Right lobe of liver (tissue), 6 donors: Measurements from ENCODE around the gene HSPB6. TPM values are rescaled to one million over a fixed set of nuclear protein-coding genes. Genes with fewer than 3 reads are reported as not detected.
"Not testable (repeated sequence)": the region's sequence is repeated elsewhere in the genome, so short reads cannot be mapped to it uniquely, and the experiment has no call there.

Source experiments
- ATAC-seq, 4 donors: fragments of 200-7000 bp; cut with Tn5 transposase; one replicate each; pipeline ENCODE4 v1.9.1; 2020; ENCODE audit warnings: mild to moderate bottlenecking in 4 of 4, moderate library complexity in 4 of 4
- DNase-seq, 3 donors: peaks; one replicate each; pipeline ENCODE4 v3.0.0-alpha.2; 2020
- H3K27ac ChIP-seq, 3 donors: fragments of 200-600 bp; one replicate each; pipeline ENCODE4 v1.8.0; 2022
- H3K27me3 ChIP-seq, 2 donors: fragments of 200-600 bp; one replicate each; pipeline ENCODE4 v1.8.0; 2022
- H3K36me3 ChIP-seq, 4 donors: fragments of 200-600 bp; sonication (generic) in 1 of 4; one replicate each; pipeline versions ENCODE4 v1.5.1 to v1.8.0; 2017 to 2022; ENCODE audit warnings: control low read depth in 1 of 4
- H3K4me1 ChIP-seq, 4 donors: fragments of 200-600 bp; sonication (generic) in 1 of 4; one replicate each; pipeline versions ENCODE4 v1.5.1 to v1.8.0; 2017 to 2022; ENCODE audit warnings: control low read depth in 1 of 4
- H3K4me3 ChIP-seq, 3 donors: fragments of 200-600 bp; one replicate each; pipeline ENCODE4 v1.8.0; 2022
- H3K9me3 ChIP-seq, 4 donors: fragments of 200-600 bp; sonication (generic) in 1 of 4; one replicate each; pipeline versions ENCODE4 v1.5.1 to v1.8.0; 2017 to 2022; ENCODE audit warnings: control low read depth in 1 of 4
- POLR2A ChIP-seq: fragments of 450-650 bp; IDR thresholded peaks from one replicate; pipeline ENCODE4 v1.6.1; 2017; ENCODE audit warnings: antibody characterized with exemption, mild to moderate bottlenecking
- WGBS: methylation state at CpG from one replicate; pipeline ENCODE4 v1.1.6; 2018; ENCODE audit warnings: low coverage, low lambda C conversion rate; ENCODE audit not compliant: insufficient coverage; ENCODE audit errors: missing lambda C conversion rate; 5-methylcytosine and 5-hydroxymethylcytosine counted together
- intact Hi-C, 2 donors: fragments of 100-400 bp; cut with DNase I; formaldehyde crosslinking; loops; one replicate each; pipeline versions ENCODE4 v1.11.2 to v1.14.1; 2022
- total RNA-seq, 6 experiments: library from RNA; depleted of rRNA in 2 of 6; stranded (reverse); fragments of >200 nt in 2 of 6; fragmentation: NEBNext Ultra II Directional in 3 of 6; extraction: Animal tissue kit (Norgen Biotek cat#: 25700) in 3 of 6; gene quantifications; one replicate each; pipeline versions ENCODE4 v1.1.0 to v1.2.4, GENCODE V29; 2016 to 2023
- TF ChIP-seq, protein P1 (sequence below), 4 donors: fragments of 200-600 bp in 3 of 4; fragments of 450-650 bp in 1 of 4; IDR thresholded peaks; one replicate each; pipeline versions ENCODE4 v1.5.1 to v1.8.0; 2016 to 2022; ENCODE audit warnings: antibody characterized with exemption in 4 of 4, mild to moderate bottlenecking in 2 of 4
- donor health status: DM: no; HTN: yes; CAD: no.
- donor health status: DM: no; HTN: no; CAD: no.
- donor health status: DM: no; HTN: no; CAD: no.
- donor health status: DM: no; HTN: yes; CAD: no.
- donor health status: DM: no; HTN: yes; CAD: no.

Gene HSPB6
- total RNA-seq, 6 experiments from 2014 or later = 2.6 to 6.0 (median 4.5) TPM

DNA sequence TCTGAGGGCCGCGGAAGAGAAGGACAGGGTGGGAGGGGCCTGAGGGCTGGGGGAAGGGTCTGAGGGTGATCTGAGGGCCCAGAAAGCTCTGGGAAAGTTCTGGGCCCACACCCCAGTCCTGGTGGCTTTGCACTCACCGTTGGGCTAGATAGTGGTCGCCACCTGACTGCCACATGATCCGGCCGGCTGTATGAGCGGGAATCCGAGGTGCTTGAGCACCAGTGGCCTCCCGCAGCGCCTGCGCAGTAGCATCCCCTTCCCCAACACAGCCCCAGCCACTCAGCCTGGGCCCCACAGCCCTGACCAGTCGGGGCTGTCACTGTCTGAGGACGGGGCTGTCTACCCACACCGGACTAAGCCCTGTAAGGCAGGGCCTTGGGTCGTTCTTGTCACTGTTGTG, 40.8 kb upstream of the HSPB6 start:
- peak; percentile 52 to 77 (median 60) for DNase-seq
- intact Hi-C loops = no loop called here
- no peaks in the 10 kb centered on the region for H3K9me3 ChIP-seq

DNA sequence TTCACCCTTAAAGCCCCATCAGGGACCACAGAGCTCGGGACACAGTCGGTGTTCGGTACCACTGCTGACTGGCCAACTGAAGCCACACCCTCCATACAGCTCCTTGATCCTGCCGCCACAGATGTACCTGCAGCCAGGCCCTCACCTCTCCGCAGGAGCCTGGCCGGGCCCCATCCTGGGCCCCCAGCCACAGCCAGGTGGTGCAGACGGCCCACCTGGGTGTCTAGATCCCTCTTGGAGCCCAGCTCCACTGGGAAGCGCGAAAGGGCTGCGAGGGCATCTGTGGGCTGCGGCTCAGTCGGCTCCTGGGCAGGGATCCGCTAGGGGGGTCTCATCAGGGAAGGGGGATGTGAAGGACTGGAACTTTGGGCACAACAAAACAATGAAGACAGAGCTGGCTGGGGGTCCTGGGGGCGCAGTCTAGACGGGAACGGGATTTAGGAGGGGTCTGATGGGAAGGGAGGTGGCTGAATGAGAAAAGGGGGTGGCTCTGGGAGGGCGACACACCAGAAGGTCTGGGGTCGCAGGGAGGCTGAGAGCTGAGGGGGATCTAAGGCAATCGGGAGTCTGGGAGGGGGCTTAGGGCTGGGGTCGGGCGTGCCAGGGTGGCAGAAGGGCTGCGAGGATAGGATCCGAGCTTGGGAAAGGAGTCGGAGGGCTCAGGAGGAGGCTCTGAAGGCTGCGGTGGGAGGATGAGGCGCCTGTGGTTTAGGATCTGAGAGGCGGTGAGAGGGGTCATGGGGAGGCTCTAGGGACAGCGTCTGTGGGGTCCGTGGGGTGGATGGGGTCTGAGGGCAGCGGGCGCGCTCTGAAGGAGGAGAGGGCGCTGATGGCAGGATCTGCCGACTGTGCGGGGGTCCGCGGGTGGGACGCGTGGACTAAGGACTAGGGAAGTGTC, 40.1 kb upstream of the HSPB6 start:
- Histone ChIP-seq H3K27ac (no peak overlapping the region), H3K27me3 (no peaks in the 10 kb centered on the region), H3K4me1 (no peaks in the 10 kb centered on the region), H3K9me3 (no peaks in the 10 kb centered on the region), H3K36me3 (no peaks in the 10 kb centered on the region), H3K4me3 (no peak overlapping the region)
- intact Hi-C loops = no loop called here
- DNase-seq (peak in 1 of 3 donors; percentile 45), ATAC-seq (peak in 3 of 4 donors; percentile 11 to 42 (median 22))
- TF ChIP-seq POLR2A = no peak
- TF ChIP-seq, protein P1, sequence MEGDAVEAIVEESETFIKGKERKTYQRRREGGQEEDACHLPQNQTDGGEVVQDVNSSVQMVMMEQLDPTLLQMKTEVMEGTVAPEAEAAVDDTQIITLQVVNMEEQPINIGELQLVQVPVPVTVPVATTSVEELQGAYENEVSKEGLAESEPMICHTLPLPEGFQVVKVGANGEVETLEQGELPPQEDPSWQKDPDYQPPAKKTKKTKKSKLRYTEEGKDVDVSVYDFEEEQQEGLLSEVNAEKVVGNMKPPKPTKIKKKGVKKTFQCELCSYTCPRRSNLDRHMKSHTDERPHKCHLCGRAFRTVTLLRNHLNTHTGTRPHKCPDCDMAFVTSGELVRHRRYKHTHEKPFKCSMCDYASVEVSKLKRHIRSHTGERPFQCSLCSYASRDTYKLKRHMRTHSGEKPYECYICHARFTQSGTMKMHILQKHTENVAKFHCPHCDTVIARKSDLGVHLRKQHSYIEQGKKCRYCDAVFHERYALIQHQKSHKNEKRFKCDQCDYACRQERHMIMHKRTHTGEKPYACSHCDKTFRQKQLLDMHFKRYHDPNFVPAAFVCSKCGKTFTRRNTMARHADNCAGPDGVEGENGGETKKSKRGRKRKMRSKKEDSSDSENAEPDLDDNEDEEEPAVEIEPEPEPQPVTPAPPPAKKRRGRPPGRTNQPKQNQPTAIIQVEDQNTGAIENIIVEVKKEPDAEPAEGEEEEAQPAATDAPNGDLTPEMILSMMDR (IDR thresholded peaks at IDR 0.05) = no peak
- 13% methylated on average over 37 of the region's 39 CpGs for WGBS

More for the DNA sequence above, 40.8 kb upstream of the HSPB6 start:
- no peak overlapping the region for H3K4me3 ChIP-seq
- TF ChIP-seq, protein P1 (IDR thresholded peaks at IDR 0.05) = no peak
- TF ChIP-seq POLR2A = peak; percentile 22
- H3K4me1 ChIP-seq = no peaks in the 10 kb centered on the region
- 0% methylated on average over 3 of the region's 15 CpGs for WGBS
- H3K36me3 ChIP-seq = peaks cover 0 to 6% (median 0%) of the 10 kb centered on the region in 4 donors
- no peaks in the 10 kb centered on the region for H3K27me3 ChIP-seq
- H3K27ac ChIP-seq = no peak overlapping the region
- peak; percentile 77 to 81 (median 79) for ATAC-seq

DNA sequence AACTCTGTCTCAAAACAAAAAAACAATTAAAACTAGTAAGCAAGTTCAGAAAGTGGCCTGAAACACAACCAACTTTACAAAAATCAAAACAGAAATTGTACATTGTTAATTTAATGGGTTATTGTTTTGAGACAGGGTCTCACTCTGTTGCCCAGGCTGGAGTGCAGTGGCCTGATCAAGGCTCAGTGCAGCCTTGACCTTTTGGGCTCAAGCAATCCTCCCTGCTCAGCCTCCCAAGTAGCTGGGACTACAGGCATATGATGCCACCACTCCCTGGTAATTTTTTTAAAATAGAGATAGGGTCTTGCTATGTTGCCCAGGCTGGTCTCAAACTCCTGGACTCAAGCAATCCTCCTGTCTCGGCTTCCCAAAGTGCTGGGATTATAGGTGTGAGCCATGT, 38.7 kb upstream of the HSPB6 start:
- H3K9me3 ChIP-seq, H3K36me3 ChIP-seq, H3K4me3 ChIP-seq, ATAC-seq, H3K27me3 ChIP-seq, H3K27ac ChIP-seq, H3K4me1 ChIP-seq, DNase-seq, intact Hi-C loops: not testable (repeated sequence)
- WGBS = 89% methylated on average over 1 of the region's 1 CpG

DNA sequence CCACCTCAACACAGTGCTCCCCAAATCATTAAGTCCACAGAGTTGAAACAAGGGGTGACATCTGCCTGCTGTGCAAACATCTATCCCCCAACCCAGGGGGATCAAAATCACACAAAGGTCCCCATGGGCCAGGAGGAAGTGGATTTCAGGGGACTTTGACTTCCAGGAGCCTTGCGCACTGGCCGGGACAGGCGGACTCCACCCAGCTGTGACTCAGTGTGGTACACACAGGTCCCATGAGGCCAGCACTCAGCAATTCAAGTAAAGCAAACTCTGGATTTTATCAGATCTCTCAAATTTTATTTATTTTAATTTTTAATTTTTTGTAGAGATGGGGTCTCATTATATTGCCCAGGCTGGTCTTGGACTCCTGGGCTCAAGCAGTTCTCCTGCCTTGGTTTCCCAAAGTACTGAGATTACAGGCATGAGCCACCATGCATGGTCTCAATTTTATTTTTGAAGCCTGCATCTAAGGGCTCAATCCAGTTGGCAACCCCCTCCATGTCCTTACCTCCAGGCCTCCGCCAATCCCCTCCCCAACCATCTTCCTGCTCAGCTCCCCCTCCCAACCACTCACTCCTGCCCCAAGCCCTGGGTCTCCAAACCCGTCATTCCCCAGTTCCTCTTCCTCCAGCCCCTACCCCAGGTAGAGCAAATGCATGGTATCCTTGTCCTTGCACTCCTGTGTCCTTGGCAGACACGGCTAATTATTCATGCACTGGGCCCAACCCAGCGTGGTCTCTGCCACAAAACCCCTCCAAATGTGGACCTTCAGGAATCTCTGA, 36.7 kb upstream of the HSPB6 start:
- H3K27ac ChIP-seq = no peak overlapping the region
- ATAC-seq (no peak), DNase-seq (no peak)
- H3K4me3 ChIP-seq = no peak overlapping the region
- TF ChIP-seq, protein P1 (IDR thresholded peaks at IDR 0.05) = no peak
- TF ChIP-seq POLR2A = no peak
- H3K27me3 ChIP-seq = no peaks in the 10 kb centered on the region
- 79% methylated on average over 5 of the region's 7 CpGs for WGBS
- H3K9me3 ChIP-seq = no peaks in the 10 kb centered on the region
- no peaks in the 10 kb centered on the region for H3K36me3 ChIP-seq
- intact Hi-C loops = no loop called here
- H3K4me1 ChIP-seq = peaks cover 0 to 4% (median 0%) of the 10 kb centered on the region in 4 donors

DNA sequence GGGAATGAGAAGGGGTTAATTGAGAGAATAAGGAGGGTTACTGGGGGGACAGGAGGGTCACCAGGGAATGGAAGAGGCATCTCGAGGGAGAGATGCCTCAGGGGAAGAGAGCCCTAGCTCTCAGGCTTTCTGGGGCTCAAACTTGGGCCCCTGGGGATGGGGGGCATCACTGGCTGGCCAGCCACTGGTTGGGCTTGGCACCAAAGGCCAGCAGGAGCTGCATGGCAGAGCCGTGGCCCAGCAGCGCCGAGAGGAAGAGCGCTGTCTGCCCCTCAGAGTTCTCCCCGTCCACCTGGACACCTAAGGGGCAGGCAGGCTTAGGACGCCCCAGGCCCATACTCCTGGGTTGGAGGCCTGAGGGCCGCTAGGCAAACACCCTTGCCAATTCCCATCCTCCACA, 36.1 kb upstream of the HSPB6 start:
- no peak for TF ChIP-seq POLR2A
- TF ChIP-seq, protein P1 (IDR thresholded peaks at IDR 0.05) = no peak
- H3K36me3 ChIP-seq = no peaks in the 10 kb centered on the region
- intact Hi-C loops = no loop called here
- DNase-seq (no peak), ATAC-seq (no peak)
- H3K27me3 ChIP-seq = no peaks in the 10 kb centered on the region
- H3K4me1 ChIP-seq = peaks cover 0 to 4% (median 0%) of the 10 kb centered on the region in 4 donors
- H3K27ac ChIP-seq = no peak overlapping the region
- H3K4me3 ChIP-seq = no peak overlapping the region
- H3K9me3 ChIP-seq = no peaks in the 10 kb centered on the region
- 14% methylated on average over 1 of the region's 8 CpGs for WGBS
